HG03565 (cell line): ENCODE data around the gene TNS3.

Experiments
- ATAC-seq: cut with Tn5 transposase; IDR thresholded peaks from one replicate; pipeline ENCODE4 v1.9.1; 2021; ENCODE audit warnings: mild to moderate bottlenecking, moderate library complexity; ENCODE audit not compliant: unreplicated experiment

TNS3 gene

GRCh38 chr7:47249361-47249760, 332.6 kb downstream of the TNS3 start:
- no peak for ATAC-seq

- ATAC-seq, result no peak
Observed at GRCh38 chr7:47248797-47249196, 333.1 kb downstream of the TNS3 start.

- ATAC-seq, result no peak
Observed at GRCh38 chr7:47247132-47247531, 334.8 kb downstream of the TNS3 start.

GRCh38 chr7:47244692-47245091, 337.2 kb downstream of the TNS3 start:
- ATAC-seq, result no peak

- ATAC-seq, result no peak
Observed at GRCh38 chr7:47241112-47242065, 340.5 kb downstream of the TNS3 start.

GRCh38 chr7:47239931-47240421, 341.9 kb downstream of the TNS3 start:
- ATAC-seq, result no peak

- no peak for ATAC-seq
Observed at GRCh38 chr7:47239034-47239433, 342.9 kb downstream of the TNS3 start.

GRCh38 chr7:47236480-47237129, 345.3 kb downstream of the TNS3 start:
- ATAC-seq, result no peak

GRCh38 chr7:47233996-47234395, 347.9 kb downstream of the TNS3 start:
- no peak for ATAC-seq

GRCh38 chr7:47232751-47233412, 349.0 kb downstream of the TNS3 start:
- no peak for ATAC-seq

GRCh38 chr7:47231627-47232026, 350.3 kb downstream of the TNS3 start:
- ATAC-seq, result no peak

GRCh38 chr7:47231032-47231431, 350.9 kb downstream of the TNS3 start:
- no peak for ATAC-seq

- ATAC-seq, result no peak
Observed at GRCh38 chr7:47228386-47229014, 353.4 kb downstream of the TNS3 start.

GRCh38 chr7:47227762-47228177, 354.1 kb downstream of the TNS3 start:
- ATAC-seq, result peak; percentile 81

- ATAC-seq, result no peak
Observed at GRCh38 chr7:47226696-47227095, 355.2 kb downstream of the TNS3 start.

- ATAC-seq, result peak; percentile 43
Observed at GRCh38 chr7:47225387-47226131, 356.4 kb downstream of the TNS3 start.
